Measurements from ENCODE around the gene DCTN5.

Gene DCTN5

GRCh38 chr16:23666571-23667354 lies 25.5 kb downstream of the DCTN5 start:
- no peak for DNase-seq

GRCh38 chr16:23667355-23667659 lies 26.0 kb downstream of the DCTN5 start:
- DNase-seq: no peak

GRCh38 chr16:23668225-23668624 lies 27.0 kb downstream of the DCTN5 start:
- no peak for DNase-seq

DNA sequence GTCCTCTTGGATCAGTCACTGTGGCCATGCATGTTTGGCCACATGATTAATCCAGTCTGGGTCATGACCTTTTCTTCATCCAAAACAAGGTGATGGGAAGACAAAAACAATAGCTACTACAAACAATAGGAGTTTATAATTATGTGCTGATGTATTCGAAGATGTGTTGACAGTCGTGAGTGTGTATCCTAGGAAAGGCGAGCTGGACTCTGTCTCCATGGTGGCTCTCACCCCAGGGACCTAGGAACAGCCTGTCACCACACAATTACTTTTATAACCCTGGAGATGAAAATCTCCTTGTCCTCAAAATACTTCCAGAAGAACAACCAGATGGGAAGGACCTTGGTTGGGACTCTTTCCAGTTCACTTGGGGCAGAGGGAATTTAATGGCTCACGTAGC lies 27.6 kb downstream of the DCTN5 start:
- no peak for DNase-seq

DNA sequence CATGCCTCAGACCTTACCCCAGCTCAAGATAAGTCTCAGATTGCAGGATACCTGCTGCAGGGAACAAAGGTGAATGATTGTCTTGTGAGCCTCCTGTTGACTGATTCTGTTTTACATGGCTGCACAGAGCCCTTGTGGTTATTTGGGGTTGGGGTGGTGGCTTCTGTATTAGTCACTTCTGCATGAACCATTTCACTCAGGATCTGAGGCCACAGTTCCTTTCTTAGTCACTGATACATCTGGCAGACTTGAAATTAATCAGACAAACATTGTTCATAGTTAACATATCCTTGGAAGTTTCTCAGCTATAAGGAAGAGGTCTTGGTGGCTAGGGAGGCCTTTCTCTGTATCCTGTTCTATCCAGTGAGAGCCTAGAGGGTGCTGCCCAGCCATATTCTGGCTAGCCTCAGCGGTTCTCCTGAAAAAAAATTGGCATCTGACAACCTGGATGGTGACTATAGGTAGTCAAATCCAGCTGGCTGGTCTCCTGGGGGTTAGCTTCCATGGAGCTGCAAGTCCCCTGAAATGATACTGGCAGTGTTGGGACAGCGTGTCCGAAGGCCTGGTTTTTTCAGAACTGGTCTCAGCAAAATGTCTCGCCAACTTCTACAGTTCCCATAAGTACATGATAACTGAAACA lies 29.0 kb downstream of the DCTN5 start:
- no peak for DNase-seq

DNA sequence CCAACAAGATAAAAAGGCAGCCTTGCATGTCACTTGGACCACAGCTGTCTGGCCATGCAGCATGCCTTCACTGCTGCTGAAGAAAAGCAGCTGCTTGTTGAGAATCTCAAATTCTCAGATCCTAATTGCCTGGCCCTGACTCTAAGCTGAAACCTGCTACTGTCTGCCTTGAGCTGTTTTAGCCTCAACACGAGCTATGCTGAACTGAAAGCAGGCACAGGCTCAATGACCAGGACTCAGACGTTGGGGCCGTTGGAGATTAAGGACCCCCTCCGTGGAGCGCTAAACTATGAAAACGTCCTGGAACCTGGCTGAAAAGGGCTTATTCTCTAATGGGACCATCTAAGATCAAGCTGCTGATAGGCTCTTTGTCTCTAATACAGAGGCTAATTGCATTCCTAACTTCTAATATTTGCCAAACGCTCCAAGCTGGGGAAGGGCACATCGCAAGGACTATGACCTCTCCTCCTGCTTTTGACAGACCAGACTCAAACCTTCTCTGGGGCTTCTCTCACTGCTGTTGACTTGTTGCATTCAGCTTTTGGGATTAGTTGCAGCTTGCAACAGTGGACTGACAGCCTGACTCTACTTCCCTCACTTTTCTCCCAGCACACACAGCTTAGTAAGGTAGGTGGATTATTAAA lies 32.8 kb downstream of the DCTN5 start:
- DNase-seq: no peak

- DNase-seq: no peak
These were observed 35.7 kb downstream of the DCTN5 start for GRCh38 chr16:23676924-23677480.

- peak; percentile 14 to 59 (median 54) for DNase-seq
These were observed 37.4 kb downstream of the DCTN5 start, which contains the start of gene PLK1 for GRCh38 chr16:23678430-23679273. TSS of gene PLK1 (plus strand) at chr16:23678889. CDS start at chr16:23678933, 44 bp downstream.

GRCh38 chr16:23679274-23679985 lies 38.2 kb downstream of the DCTN5 start:
- no peak for DNase-seq

DNA sequence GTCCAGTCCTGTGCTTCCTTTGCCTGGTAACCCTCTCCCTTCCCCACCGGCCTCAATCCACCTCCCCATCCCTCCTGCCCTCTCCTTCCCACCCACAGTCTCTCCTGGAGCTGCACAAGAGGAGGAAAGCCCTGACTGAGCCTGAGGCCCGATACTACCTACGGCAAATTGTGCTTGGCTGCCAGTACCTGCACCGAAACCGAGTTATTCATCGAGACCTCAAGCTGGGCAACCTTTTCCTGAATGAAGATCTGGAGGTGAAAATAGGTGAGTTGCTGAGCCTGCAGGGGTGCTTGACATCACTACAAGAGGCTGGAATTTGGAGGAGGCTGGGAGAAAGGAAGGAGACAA lies 38.7 kb downstream of the DCTN5 start:
- no peak for DNase-seq

- no peak for DNase-seq
These were observed 40.9 kb downstream of the DCTN5 start for GRCh38 chr16:23682181-23682580.

GRCh38 chr16:23683487-23683886 lies 42.2 kb downstream of the DCTN5 start:
- DNase-seq: no peak

DNA sequence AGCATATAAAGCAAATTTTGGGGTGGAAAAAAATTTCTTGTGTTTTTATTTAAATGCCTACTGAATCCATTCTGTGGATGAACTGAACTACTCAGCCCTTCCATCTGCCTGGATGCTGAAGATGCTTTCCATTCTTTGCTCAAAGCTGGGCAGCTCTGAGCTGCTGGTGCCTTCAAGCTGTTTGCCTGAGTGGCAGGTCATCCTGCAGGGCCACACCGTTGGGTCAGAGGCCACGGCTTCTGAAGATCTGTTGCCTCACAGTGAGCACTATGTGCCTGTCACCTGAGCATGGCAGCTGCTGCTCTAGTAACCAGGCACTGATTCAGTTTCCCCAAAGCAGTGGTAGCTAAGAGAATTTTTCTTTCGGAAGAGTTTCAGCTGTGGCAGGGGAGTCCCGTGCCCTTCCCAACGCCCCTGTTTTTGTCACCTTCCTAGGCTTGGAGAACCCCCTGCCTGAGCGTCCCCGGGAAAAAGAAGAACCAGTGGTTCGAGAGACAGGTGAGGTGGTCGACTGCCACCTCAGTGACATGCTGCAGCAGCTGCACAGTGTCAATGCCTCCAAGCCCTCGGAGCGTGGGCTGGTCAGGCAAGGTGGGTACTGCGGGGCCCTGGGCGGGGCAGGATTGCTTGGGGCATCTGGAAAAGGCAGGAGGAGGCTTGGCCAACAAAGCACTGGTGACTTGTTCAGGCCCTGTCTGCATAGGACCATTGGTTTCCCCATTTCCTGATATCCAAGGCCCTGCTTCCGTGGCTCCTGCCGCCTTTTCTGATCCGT lies 46.0 kb downstream of the DCTN5 start:
- no peak for DNase-seq

DNA sequence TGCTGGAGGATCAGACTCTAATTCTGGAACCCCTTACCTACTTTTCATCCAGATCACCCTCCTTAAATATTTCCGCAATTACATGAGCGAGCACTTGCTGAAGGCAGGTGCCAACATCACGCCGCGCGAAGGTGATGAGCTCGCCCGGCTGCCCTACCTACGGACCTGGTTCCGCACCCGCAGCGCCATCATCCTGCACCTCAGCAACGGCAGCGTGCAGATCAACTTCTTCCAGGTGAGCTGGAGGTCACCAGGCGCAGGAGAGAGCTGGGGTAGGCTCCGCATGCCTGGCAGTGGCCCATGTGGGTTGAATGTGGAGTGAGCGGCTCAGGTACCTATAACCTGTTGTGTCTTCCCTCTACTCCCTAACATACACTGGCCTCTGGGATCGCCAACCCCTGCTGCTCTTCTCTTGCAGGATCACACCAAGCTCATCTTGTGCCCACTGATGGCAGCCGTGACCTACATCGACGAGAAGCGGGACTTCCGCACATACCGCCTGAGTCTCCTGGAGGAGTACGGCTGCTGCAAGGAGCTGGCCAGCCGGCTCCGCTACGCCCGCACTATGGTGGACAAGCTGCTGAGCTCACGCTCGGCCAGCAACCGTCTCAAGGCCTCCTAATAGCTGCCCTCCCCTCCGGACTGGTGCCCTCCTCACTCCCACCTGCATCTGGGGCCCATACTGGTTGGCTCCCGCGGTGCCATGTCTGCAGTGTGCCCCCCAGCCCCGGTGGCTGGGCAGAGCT lies 48.3 kb downstream of the DCTN5 start:
- no peak for DNase-seq

DNA sequence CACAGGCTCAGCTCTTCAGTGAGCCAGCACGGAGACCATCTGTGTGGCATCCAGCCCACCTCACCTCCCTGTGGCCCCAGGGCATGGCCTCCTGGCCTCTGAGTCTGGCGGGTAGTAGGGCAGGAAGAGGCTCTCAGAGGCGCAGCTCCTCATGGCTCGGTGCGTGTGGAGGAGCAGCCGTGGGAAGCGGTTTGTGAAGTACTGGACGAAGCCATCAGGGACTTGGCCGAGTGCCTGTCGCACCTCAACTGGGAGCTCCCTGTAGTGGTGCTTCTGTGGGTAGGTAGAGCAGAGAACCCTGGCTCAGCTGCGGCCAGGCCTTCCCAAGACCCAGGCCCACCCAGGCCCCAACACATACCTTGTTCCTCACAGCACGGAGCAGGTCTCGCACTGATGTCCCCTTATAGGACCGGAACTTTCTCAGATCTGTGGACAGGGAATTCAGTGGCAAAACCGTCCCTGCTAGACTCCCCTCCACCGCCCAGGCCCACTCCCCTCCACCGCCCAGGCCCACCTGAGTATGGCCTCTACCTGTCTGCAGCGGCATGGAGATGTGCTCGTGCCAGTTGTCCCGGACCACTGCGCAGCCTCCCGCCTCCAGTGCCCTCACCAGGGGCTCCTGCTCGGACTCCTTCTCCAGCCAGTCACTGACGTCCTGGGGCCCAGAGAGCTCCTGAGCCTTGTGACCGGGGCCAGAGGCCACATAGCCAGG lies 49.7 kb downstream of the DCTN5 start:
- DNase-seq: no peak

DNA sequence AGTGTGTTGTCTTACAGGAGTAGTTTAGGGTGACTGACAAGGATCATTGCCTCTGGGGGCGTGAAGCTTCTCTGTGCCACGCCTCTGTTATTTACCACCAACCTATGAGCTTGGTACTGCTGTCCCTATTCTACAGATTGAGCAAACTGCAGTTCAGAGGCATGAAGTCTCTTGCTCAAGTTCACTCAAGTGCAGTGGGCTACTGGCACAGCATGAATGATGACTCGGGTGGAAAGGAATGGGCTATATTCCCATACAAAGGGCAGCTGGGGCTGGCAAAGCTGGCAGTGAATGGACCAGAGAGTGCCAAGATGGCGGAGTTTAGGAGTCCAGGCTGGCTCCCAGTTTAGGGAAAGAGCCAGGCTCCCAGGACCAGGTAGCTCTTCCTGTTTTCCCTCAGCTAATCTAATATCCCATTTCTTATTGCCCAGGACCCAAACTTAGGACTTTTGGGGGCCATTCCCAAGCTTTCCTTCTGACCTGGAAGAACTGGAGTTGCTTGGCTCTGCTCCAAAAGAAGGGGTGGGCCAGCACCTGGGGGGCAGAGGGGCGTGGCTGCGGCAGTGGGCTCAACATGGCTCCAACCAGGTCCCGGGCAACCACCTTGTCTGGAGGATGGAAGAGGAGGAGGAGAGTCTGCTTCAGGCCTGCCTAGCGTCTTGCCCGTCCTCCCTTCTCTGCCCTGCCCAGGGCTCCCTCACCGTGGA lies 50.4 kb downstream of the DCTN5 start:
- no peak for DNase-seq

- DNase-seq: no peak
These were observed 51.0 kb downstream of the DCTN5 start for GRCh38 chr16:23692190-23692837.

GRCh38 chr16:23694265-23694643 lies 53.0 kb downstream of the DCTN5 start:
- DNase-seq: no peak

All from stimulated activated naive CD4-positive, alpha-beta T cell (primary cell).